GM13976 (cell line): ENCODE measurements around the gene ENDOV.

Experiments
- DNase-seq: peaks from one replicate; pipeline ENCODE4 v3.0.0; 2012; ENCODE audit warnings: low spot score
- in situ Hi-C: fragments of 300-500 bp; cut with MboI; formaldehyde crosslinking; loops from one replicate; pipeline ENCODE4 v1.12.0; 2022; ENCODE audit warnings: low sequenced_read_pairs, mixed read lengths, inconsistent platforms; ENCODE audit not compliant: unreplicated experiment
- TF ChIP-seq, protein P1 (sequence below): IDR thresholded peaks from 2 replicates; pipeline ENCODE4 v1.5.1; 2012; ENCODE audit warnings: borderline replicate concordance, mild to moderate bottlenecking; ENCODE audit not compliant: insufficient read depth; ENCODE audit errors: extremely low read depth, missing control alignments, control extremely low read depth

Gene ENDOV

DNA sequence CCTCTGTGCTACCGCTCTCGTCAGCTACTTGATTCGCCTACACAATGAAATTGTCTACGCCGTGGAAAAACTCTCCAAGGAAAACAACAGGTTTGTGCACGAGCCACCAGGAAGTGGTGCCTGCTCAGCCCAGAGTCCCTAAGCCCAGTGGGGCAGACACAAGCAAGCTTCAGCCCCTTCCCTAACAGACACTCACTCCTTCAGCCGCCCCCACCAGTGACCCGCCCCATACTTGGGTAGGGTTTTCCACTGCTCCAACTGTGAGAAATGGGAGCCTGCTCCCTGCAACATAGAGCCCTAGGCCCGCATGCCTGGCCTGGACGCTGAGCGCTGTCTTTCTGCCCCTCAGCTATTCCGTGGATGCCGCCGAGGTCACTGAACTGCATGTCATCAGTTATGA is 28.6 kb upstream of the ENDOV start:
- TF ChIP-seq, protein P1, sequence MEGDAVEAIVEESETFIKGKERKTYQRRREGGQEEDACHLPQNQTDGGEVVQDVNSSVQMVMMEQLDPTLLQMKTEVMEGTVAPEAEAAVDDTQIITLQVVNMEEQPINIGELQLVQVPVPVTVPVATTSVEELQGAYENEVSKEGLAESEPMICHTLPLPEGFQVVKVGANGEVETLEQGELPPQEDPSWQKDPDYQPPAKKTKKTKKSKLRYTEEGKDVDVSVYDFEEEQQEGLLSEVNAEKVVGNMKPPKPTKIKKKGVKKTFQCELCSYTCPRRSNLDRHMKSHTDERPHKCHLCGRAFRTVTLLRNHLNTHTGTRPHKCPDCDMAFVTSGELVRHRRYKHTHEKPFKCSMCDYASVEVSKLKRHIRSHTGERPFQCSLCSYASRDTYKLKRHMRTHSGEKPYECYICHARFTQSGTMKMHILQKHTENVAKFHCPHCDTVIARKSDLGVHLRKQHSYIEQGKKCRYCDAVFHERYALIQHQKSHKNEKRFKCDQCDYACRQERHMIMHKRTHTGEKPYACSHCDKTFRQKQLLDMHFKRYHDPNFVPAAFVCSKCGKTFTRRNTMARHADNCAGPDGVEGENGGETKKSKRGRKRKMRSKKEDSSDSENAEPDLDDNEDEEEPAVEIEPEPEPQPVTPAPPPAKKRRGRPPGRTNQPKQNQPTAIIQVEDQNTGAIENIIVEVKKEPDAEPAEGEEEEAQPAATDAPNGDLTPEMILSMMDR, result no peak
- in situ Hi-C loops, result no loop called here
- DNase-seq, result no peak

DNA sequence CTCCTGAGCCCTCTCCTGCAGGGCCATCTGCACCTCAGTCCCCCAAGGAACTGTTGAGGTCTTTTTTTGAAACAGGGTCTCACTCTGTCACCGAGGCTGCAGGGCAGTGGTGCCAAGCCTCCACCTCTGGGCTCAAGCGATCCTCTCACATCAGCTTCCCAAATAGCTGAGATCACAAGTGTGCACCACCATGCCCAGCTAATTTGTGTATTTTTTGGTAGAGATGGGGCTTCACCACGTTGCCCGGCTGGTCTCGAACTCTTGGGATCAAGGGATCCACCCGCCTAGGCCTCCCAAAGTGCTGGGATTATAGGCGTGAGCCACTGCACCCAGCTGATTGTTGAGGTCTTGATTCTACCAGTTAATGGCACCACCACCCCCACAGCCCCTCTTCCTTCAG is 27.9 kb upstream of the ENDOV start:
- TF ChIP-seq, protein P1, result no peak

DNA sequence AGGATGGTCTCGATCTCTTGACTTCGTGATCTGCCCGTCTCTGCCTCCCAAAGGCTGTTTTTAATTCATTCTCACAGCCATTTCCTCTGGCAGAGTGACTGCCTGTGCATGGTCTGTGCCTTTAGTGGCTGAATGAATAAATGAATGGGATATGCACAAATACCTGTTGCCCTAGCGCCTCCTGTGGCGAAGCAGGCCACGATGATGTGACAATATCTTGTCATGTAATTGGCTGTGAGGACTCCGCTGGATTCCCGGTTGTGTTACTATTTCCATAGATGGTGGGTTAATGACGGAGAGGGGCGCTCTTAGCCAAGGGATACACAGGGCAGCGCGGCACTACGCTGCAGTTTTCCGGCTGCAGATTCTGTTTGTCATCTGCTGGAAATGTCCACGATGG is 26.8 kb upstream of the ENDOV start:
- in situ Hi-C loops, result no loop called here
- TF ChIP-seq, protein P1, result no peak
- no peak for DNase-seq

More for the DNA sequence above, 27.9 kb upstream of the ENDOV start:
- in situ Hi-C loops, result no loop called here
- DNase-seq, result no peak

DNA sequence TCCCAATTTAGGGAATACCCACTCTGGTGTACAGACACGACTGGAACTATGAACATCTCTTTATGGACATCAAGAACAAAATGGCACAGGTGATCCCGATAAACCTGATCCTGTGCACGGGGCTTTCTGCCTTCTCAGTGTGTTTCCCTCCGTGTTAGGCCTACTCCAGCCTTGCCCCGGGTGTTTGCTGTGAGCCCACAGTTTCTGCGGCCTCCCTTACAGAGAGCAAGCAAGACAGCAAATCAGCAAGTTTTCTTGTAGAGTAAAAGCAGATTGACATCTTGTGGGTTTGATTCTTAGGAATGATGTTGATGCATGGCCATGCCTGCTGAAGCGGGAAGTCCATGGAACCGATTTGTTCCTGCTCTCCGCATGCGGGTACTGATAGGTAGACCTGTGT is 26.4 kb upstream of the ENDOV start:
- in situ Hi-C loops, result no loop called here
- TF ChIP-seq, protein P1, result no peak
- no peak for DNase-seq

DNA sequence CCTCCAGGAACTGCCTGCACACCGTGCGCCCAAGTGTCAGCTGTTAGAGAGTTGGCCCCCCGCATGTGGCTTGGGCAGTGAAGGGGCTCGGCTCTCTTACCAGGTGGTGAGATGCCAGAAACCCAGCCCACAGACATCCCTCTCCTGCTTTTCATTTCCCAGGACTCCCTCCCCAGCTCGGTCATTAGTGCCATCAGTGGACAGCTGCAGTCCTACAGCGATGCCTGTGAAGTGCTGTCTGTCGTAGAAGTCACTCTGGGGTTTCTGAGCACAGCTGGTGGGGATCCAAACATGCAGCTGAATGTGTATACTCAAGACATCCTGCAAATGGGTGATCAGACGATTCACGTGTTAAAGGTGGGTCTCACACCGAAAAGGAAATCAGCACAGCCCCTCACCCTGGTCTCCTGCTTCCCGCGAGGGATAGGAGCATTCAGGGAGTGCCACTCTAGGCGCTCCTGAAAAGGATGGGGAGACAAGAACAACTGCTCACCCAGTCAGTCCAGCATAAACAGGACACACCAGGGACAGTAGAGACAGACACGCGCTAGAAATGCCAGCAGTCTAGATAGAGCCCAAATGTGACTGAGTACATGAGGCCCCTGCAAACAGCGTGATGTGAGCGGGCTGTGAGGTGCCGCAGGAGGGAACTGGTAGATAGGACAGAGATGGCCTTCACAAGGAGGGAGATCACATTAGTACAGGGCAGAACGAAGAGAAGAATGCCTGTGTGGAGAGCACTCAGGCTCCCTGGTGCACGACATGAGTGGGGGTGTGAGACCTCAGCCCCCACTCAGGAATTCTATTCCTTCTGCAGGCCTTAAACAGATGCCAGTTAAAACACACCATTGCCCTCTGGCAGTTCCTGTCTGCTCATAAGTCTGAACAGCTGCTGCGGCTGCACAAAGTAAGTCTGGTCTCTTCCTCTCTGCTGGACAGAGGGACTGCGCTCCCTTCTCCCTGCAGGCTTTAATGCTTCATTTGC is 25.7 kb upstream of the ENDOV start:
- in situ Hi-C loops, result no loop called here
- no peak for DNase-seq
- TF ChIP-seq, protein P1, result no peak

DNA sequence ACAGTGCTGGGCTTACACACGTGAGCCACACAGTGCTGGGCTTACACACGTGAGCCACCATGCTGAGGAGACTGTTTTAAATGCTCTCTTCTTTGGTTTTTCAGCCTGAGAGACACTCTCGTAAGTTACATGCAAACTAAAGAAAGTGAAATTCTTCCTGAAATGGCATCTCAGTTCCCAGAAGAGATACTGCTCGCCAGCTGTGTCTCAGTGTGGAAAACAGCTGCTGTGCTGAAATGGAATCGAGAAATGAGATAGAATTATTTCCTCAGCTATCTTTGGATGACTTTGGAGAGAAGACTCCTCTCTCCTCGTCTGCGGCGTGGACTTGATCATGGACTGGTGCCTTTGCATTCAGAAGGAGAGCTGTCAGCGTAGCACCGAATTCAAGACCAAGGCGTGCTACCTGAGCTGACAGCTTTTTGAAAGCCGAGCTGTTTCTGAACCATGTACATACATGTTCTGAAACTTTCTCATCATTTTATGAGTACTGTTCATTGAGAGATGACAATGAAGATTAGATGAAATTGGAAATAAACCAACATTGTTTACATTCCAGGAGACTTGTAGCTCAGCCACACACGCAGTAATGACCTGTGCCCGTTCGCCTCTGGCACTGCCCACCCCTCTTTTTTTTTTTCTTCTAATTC is 21.6 kb upstream of the ENDOV start:
- DNase-seq, result no peak
- TF ChIP-seq, protein P1, result no peak
- in situ Hi-C loops, result no loop called here
